ENCODE data around the gene MAPRE3. TPM values are rescaled to one million over a fixed set of nuclear protein-coding genes. Genes with fewer than 3 reads are reported as not detected.

The MAPRE3 gene
- total RNA-seq, 1 donor from 2014 or later = 4.6 TPM

DNA sequence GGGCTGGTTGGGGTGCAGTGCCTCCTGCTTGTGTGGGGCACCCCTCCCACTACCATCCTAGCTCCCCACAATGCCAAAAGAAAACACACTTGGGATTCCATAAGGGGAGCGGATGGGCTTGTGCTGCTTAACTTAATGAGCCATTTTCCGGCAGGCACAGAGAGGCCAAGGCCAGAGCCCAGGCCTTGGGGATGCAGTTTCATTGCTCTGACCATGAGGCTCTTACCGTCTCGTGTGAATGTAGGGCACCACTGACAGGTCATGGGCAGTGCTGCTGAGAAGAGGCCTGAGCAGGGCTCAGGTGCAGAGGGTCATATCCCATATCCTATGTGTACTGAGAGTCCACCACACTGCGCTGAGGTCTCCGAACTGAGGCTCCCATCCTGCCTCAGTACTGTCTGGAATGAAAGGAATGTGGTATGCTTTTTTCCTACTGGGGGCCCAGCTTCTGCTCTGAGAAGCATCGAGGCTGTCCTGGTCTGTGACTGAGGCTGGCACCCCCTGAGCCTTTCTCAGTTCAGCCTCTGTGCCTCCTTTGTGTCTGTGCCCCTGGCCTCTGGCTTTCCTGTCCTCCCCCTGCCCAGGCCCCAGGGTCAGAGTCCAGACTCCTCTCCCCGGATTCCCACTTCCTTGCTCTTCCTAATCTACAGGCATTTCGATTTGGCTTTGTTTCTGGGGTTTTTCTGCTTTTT is 45.2 kb upstream of the MAPRE3 start:
- POLR2A ChIA-PET = no interaction called here
- no peak for ATAC-seq (ENCODE audit: low read depth)
- CTCF ChIA-PET = interaction anchor here (1.6 kb wide), 1 partner anchor 79 kb away, joined by 6 read pairs; no protein-coding TSS in a partner anchor

DNA sequence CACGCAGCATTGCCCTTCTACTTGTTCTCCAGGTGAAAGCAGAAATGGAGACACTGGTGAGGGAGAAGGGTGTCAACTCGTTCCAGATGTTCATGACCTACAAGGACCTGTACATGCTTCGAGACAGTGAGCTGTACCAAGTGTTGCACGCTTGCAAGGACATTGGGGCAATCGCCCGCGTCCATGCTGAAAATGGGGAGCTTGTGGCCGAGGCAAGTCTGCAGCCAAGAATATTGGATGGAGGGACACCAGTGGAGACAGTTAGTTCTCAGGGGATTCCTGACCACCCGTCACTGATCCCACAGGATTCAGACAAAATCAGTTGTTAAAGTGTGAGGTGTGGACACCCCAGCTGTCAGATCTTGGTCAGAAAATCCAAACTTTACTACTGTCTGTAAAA is 43.2 kb upstream of the MAPRE3 start:
- CTCF ChIA-PET = no interaction called here
- POLR2A ChIA-PET = no interaction called here
- Mint-ChIP-seq H3K4me3 (no peak overlapping the region), H3K27me3 (peaks cover 23% of the 10 kb centered on the region), H3K36me3 (ENCODE audit: low read depth) (no peaks in the 10 kb centered on the region), H3K4me1 (peaks cover 6% of the 10 kb centered on the region), H3K9me3 (no peaks in the 10 kb centered on the region), H3K27ac (no peak overlapping the region)
- TF ChIP-seq, protein P1, sequence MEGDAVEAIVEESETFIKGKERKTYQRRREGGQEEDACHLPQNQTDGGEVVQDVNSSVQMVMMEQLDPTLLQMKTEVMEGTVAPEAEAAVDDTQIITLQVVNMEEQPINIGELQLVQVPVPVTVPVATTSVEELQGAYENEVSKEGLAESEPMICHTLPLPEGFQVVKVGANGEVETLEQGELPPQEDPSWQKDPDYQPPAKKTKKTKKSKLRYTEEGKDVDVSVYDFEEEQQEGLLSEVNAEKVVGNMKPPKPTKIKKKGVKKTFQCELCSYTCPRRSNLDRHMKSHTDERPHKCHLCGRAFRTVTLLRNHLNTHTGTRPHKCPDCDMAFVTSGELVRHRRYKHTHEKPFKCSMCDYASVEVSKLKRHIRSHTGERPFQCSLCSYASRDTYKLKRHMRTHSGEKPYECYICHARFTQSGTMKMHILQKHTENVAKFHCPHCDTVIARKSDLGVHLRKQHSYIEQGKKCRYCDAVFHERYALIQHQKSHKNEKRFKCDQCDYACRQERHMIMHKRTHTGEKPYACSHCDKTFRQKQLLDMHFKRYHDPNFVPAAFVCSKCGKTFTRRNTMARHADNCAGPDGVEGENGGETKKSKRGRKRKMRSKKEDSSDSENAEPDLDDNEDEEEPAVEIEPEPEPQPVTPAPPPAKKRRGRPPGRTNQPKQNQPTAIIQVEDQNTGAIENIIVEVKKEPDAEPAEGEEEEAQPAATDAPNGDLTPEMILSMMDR (IDR thresholded peaks at IDR 0.05) = no peak
- ATAC-seq (ENCODE audit: low read depth) = no peak
- intact Hi-C loops (cut with micrococcal nuclease) = no loop called here
- DNase-seq = no peak

More for the DNA sequence above, 45.2 kb upstream of the MAPRE3 start:
- Mint-ChIP-seq H3K27me3 (peaks cover 35% of the 10 kb centered on the region), H3K36me3 (ENCODE audit: low read depth) (no peaks in the 10 kb centered on the region), H3K4me1 (peaks cover 6% of the 10 kb centered on the region), H3K4me3 (no peak overlapping the region), H3K9me3 (no peaks in the 10 kb centered on the region), H3K27ac (no peak overlapping the region)
- intact Hi-C loops (cut with micrococcal nuclease) = no loop called here
- TF ChIP-seq, protein P1 (IDR thresholded peaks at IDR 0.05) = no peak
- no peak for DNase-seq

- Mint-ChIP-seq H3K4me1 (no peaks in the 10 kb centered on the region), H3K9me3 (no peaks in the 10 kb centered on the region), H3K27me3 (peaks cover 16% of the 10 kb centered on the region), H3K27ac (no peak overlapping the region), H3K4me3 (no peak overlapping the region), H3K36me3 (ENCODE audit: low read depth) (no peaks in the 10 kb centered on the region)
- DNase-seq = no peak
- ChIA-PET CTCF (interaction anchor here (1.1 to 1.3 kb wide), 3 partner anchors 8 to 10 kb away, joined by 3 to 4 read pairs (median 3); no protein-coding TSS in a partner anchor), POLR2A (no interaction called here)
- ATAC-seq (ENCODE audit: low read depth) = no peak
- TF ChIP-seq, protein P1 (IDR thresholded peaks at IDR 0.05) = no peak
- intact Hi-C loops (cut with micrococcal nuclease) = no loop called here
Measured at GRCh38 chr2:26932974-26933373, 37.5 kb upstream of the MAPRE3 start.

- Mint-ChIP-seq H3K27ac (no peak overlapping the region), H3K36me3 (ENCODE audit: low read depth) (no peaks in the 10 kb centered on the region), H3K9me3 (no peaks in the 10 kb centered on the region), H3K4me1 (no peaks in the 10 kb centered on the region), H3K4me3 (no peak overlapping the region), H3K27me3 (peaks cover 14% of the 10 kb centered on the region)
- no peak for DNase-seq
- ChIA-PET CTCF (interaction anchor here (1.2 to 1.3 kb wide), 2 partner anchors 9 to 11 kb away, joined by 3 to 4 read pairs; no protein-coding TSS in a partner anchor), POLR2A (no interaction called here)
- TF ChIP-seq, protein P1 (IDR thresholded peaks at IDR 0.05) = no peak
- intact Hi-C loops (cut with micrococcal nuclease) = no loop called here
- no peak for ATAC-seq (ENCODE audit: low read depth)
Measured at GRCh38 chr2:26933431-26934334, 36.8 kb upstream of the MAPRE3 start.

GRCh38 chr2:26934335-26934724 is 36.1 kb upstream of the MAPRE3 start:
- ATAC-seq (ENCODE audit: low read depth) (no peak), DNase-seq (no peak)
- Mint-ChIP-seq H3K9me3 (no peaks in the 10 kb centered on the region), H3K4me3 (no peak overlapping the region), H3K36me3 (ENCODE audit: low read depth) (no peaks in the 10 kb centered on the region), H3K27me3 (peaks cover 11% of the 10 kb centered on the region), H3K4me1 (no peaks in the 10 kb centered on the region), H3K27ac (no peak overlapping the region)
- intact Hi-C loops (cut with micrococcal nuclease) = no loop called here
- ChIA-PET CTCF (no interaction called here), POLR2A (no interaction called here)
- TF ChIP-seq, protein P1 (IDR thresholded peaks at IDR 0.05) = no peak

Measured in activated B cell treated with CpG ODN at 0.5 μM for 24 hours (primary cell).